ENCODE measurements around the gene COLEC12.

Gene COLEC12

DNA sequence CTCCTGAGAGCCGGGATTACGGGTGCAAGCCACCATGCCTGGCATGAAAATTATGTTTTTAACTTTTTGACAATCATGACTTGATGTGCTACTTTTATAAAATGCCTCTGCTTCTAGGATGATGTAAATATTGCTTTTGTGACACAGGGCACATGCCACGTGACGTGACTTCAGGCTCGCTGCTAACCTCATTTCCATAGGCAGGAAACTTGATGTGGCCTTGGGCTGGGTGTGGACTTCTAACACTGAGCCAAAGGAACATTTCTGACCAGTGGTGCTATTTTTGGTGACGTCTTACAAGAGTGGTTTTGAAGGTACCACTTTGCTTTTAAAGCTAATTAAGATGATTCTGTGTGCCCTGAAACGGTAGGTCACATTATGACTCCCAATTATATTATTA is 198.4 kb downstream of the COLEC12 start:
- Histone ChIP-seq H3K79me1 (ENCODE audit: low read length) (no peaks in the 10 kb centered on the region), H3K27me3 (ENCODE audit: insufficient read depth, low read length) (no peaks in the 10 kb centered on the region), H4K8ac (ENCODE audit: low read depth, low read length) (no peak overlapping the region), H3K36me3 (ENCODE audit: control insufficient read depth in 1 of 2, insufficient read depth in 2 of 2, low read length in 2 of 2) (no peaks in the 10 kb centered on the region), H2AFZ (ENCODE audit: insufficient read depth, low read length, poor library complexity) (no peak overlapping the region), H3K4me3 (ENCODE audit: low read depth, low read length) (no peak overlapping the region), H2BK12ac (ENCODE audit: low read length) (no peak overlapping the region), H4K12ac (ENCODE audit: low read depth, low read length) (no peak overlapping the region), H3K27ac (ENCODE audit: low read depth, low read length) (no peak overlapping the region), H2AK5ac (ENCODE audit: low read length) (no peak overlapping the region), H4K91ac (ENCODE audit: low read depth, low read length) (no peak overlapping the region), H3K4ac (ENCODE audit: low read depth, low read length) (no peak overlapping the region), H3K9me3 (ENCODE audit: insufficient read depth, low read depth, low read length) (no peaks in the 10 kb centered on the region), H2BK120ac (ENCODE audit: insufficient read depth, low read length, poor library complexity) (no peak overlapping the region), H3K23ac (ENCODE audit: low read length) (no peak overlapping the region), H3K9ac (ENCODE audit: low read length) (no peak overlapping the region), H3K79me2 (ENCODE audit: control insufficient read depth, insufficient read depth, low read length, poor library complexity) (no peaks in the 10 kb centered on the region), H3K14ac (ENCODE audit: low read length) (no peak overlapping the region), H2BK5ac (ENCODE audit: low read depth, low read length, poor library complexity) (no peak overlapping the region), H3K4me1 (ENCODE audit: control insufficient read depth in 1 of 2, insufficient read depth in 2 of 2, low read length in 2 of 2) (no peaks in the 10 kb centered on the region), H3K4me2 (ENCODE audit: low read length) (no peak overlapping the region), H3K18ac (ENCODE audit: low read length) (no peak overlapping the region)
- DNase-seq: no peak
- no CpG with 5 or more reads among the region's 7 CpGs for WGBS (ENCODE audit: extremely low coverage, insufficient coverage, insufficient read length)

DNA sequence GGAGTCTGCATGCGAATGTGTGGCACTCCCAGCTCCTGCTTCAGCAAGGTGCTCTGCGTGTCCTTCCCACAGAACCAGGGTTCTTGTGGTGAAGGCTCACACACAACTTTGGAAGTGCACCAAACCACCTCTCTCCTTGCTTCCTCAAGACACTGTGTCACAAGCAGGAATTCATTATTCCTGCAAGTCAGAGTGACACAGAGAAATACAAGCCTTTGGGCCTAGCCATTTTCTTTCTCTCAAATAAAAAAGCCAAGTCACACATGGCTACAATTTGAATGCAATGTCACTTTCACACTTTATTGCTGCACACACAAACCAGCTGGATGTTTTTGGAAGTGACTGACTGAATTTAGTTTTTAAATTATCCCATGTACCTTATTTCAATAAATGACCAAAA is 202.6 kb downstream of the COLEC12 start:
- no peak for DNase-seq
- H4K8ac ChIP-seq (ENCODE audit: low read depth, low read length): no peak overlapping the region
- H3K23ac ChIP-seq (ENCODE audit: low read length): no peak overlapping the region
- no peaks in the 10 kb centered on the region for H3K36me3 ChIP-seq (ENCODE audit: control insufficient read depth in 1 of 2, insufficient read depth in 2 of 2, low read length in 2 of 2)
- H4K91ac ChIP-seq (ENCODE audit: low read depth, low read length): no peak overlapping the region
- no peak overlapping the region for H2AFZ ChIP-seq (ENCODE audit: insufficient read depth, low read length, poor library complexity)
- no peak overlapping the region for H3K27ac ChIP-seq (ENCODE audit: low read depth, low read length)
- no peak overlapping the region for H3K4me3 ChIP-seq (ENCODE audit: low read depth, low read length)
- H3K79me1 ChIP-seq (ENCODE audit: low read length): no peaks in the 10 kb centered on the region
- H3K9me3 ChIP-seq (ENCODE audit: insufficient read depth, low read depth, low read length): no peaks in the 10 kb centered on the region
- H3K14ac ChIP-seq (ENCODE audit: low read length): no peak overlapping the region
- no peaks in the 10 kb centered on the region for H3K4me1 ChIP-seq (ENCODE audit: control insufficient read depth in 1 of 2, insufficient read depth in 2 of 2, low read length in 2 of 2)
- no peak overlapping the region for H2AK5ac ChIP-seq (ENCODE audit: low read length)
- no CpG with 5 or more reads among the region's 2 CpGs for WGBS (ENCODE audit: extremely low coverage, insufficient coverage, insufficient read length)
- H3K9ac ChIP-seq (ENCODE audit: low read length): no peak overlapping the region
- H3K18ac ChIP-seq (ENCODE audit: low read length): no peak overlapping the region
- H2BK120ac ChIP-seq (ENCODE audit: insufficient read depth, low read length, poor library complexity): no peak overlapping the region
- no peak overlapping the region for H2BK12ac ChIP-seq (ENCODE audit: low read length)
- H2BK5ac ChIP-seq (ENCODE audit: low read depth, low read length, poor library complexity): no peak overlapping the region
- H3K79me2 ChIP-seq (ENCODE audit: control insufficient read depth, insufficient read depth, low read length, poor library complexity): no peaks in the 10 kb centered on the region
- H3K4me2 ChIP-seq (ENCODE audit: low read length): no peak overlapping the region
- no peak overlapping the region for H4K12ac ChIP-seq (ENCODE audit: low read depth, low read length)
- H3K4ac ChIP-seq (ENCODE audit: low read depth, low read length): no peak overlapping the region
- no peaks in the 10 kb centered on the region for H3K27me3 ChIP-seq (ENCODE audit: insufficient read depth, low read length)

DNA sequence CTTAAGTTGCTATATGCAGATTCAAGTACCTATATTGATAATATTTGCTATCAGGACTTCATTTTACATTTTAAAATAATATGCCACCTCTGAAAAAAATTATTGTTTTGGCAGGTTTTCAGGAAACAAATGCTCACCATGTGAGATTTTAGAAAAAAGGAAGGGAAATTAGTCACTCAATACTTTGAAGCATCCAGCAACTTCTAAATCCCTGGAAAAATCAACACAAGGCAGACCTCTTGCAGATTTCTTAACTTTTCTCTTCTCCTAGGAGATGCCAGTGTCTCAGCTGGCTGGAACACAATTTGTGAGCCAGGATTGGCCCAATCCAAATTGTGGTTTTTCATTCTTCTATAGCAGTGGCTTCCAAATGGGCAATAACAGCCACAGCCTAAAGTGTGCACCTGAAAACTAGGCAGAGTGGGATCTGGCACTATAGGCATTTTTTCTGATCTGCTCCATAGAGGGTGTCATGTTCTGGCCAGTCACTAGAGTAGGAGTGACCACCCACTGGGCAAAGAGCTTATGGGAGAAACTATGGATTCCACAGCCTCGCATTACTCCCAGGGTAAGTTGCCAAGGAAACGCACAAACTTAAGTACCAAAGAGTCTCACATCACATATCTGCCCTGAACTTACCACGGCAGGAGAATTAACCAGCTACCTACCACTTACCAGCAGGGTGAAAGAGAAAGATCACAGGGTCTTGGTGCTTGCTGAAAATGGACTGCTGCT is 204.6 kb downstream of the COLEC12 start:
- Histone ChIP-seq H4K12ac (ENCODE audit: low read depth, low read length) (no peak overlapping the region), H3K4me2 (ENCODE audit: low read length) (no peak overlapping the region), H4K8ac (ENCODE audit: low read depth, low read length) (no peak overlapping the region), H3K9me3 (ENCODE audit: insufficient read depth, low read depth, low read length) (no peaks in the 10 kb centered on the region), H3K4me3 (ENCODE audit: low read depth, low read length) (no peak overlapping the region), H3K9ac (ENCODE audit: low read length) (no peak overlapping the region), H3K23ac (ENCODE audit: low read length) (no peak overlapping the region), H2BK5ac (ENCODE audit: low read depth, low read length, poor library complexity) (no peak overlapping the region), H3K4me1 (ENCODE audit: control insufficient read depth in 1 of 2, insufficient read depth in 2 of 2, low read length in 2 of 2) (no peaks in the 10 kb centered on the region), H3K27ac (ENCODE audit: low read depth, low read length) (no peak overlapping the region), H2BK120ac (ENCODE audit: insufficient read depth, low read length, poor library complexity) (no peak overlapping the region), H3K14ac (ENCODE audit: low read length) (no peak overlapping the region), H2BK12ac (ENCODE audit: low read length) (no peak overlapping the region), H2AFZ (ENCODE audit: insufficient read depth, low read length, poor library complexity) (no peak overlapping the region), H3K27me3 (ENCODE audit: insufficient read depth, low read length) (no peaks in the 10 kb centered on the region), H3K79me1 (ENCODE audit: low read length) (no peaks in the 10 kb centered on the region), H4K91ac (ENCODE audit: low read depth, low read length) (no peak overlapping the region), H3K18ac (ENCODE audit: low read length) (no peak overlapping the region), H2AK5ac (ENCODE audit: low read length) (no peak overlapping the region), H3K4ac (ENCODE audit: low read depth, low read length) (no peak overlapping the region), H3K36me3 (ENCODE audit: control insufficient read depth in 1 of 2, insufficient read depth in 2 of 2, low read length in 2 of 2) (no peaks in the 10 kb centered on the region), H3K79me2 (ENCODE audit: control insufficient read depth, insufficient read depth, low read length, poor library complexity) (no peaks in the 10 kb centered on the region)
- no CpG with 5 or more reads among the region's 3 CpGs for WGBS (ENCODE audit: extremely low coverage, insufficient coverage, insufficient read length)
- DNase-seq: no peak

DNA sequence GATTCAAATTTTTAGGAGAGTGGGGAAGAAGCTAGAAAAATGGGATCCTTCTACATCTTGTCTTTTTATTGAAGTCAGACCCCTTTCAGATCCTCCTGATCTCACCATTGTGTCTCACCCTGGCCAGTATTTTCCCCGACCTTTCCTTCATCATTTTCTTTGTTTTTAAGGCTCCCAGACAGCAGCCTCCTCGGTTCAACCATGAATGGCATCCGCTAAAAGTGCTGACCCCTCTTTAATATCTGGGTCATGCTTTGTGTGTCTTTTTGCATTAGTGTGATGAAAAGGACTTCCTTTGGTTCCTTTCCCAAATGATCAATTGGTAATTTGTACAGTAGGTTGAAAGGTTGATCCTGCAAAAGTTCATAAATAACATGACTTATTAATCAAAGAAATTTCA is 205.9 kb downstream of the COLEC12 start:
- H3K4me1 ChIP-seq (ENCODE audit: control insufficient read depth in 1 of 2, insufficient read depth in 2 of 2, low read length in 2 of 2): no peaks in the 10 kb centered on the region
- H3K4me2 ChIP-seq (ENCODE audit: low read length): no peak overlapping the region
- H3K79me1 ChIP-seq (ENCODE audit: low read length): no peaks in the 10 kb centered on the region
- H4K12ac ChIP-seq (ENCODE audit: low read depth, low read length): no peak overlapping the region
- H3K4me3 ChIP-seq (ENCODE audit: low read depth, low read length): no peak overlapping the region
- no peak overlapping the region for H3K9ac ChIP-seq (ENCODE audit: low read length)
- H3K36me3 ChIP-seq (ENCODE audit: control insufficient read depth in 1 of 2, insufficient read depth in 2 of 2, low read length in 2 of 2): no peaks in the 10 kb centered on the region
- no peaks in the 10 kb centered on the region for H3K27me3 ChIP-seq (ENCODE audit: insufficient read depth, low read length)
- H4K91ac ChIP-seq (ENCODE audit: low read depth, low read length): no peak overlapping the region
- DNase-seq: no peak
- H3K4ac ChIP-seq (ENCODE audit: low read depth, low read length): no peak overlapping the region
- H4K8ac ChIP-seq (ENCODE audit: low read depth, low read length): no peak overlapping the region
- H3K18ac ChIP-seq (ENCODE audit: low read length): no peak overlapping the region
- no peaks in the 10 kb centered on the region for H3K79me2 ChIP-seq (ENCODE audit: control insufficient read depth, insufficient read depth, low read length, poor library complexity)
- H3K14ac ChIP-seq (ENCODE audit: low read length): no peak overlapping the region
- WGBS (ENCODE audit: extremely low coverage, insufficient coverage, insufficient read length): no CpG with 5 or more reads among the region's 3 CpGs
- no peak overlapping the region for H2AK5ac ChIP-seq (ENCODE audit: low read length)
- H3K9me3 ChIP-seq (ENCODE audit: insufficient read depth, low read depth, low read length): no peaks in the 10 kb centered on the region
- H2BK5ac ChIP-seq (ENCODE audit: low read depth, low read length, poor library complexity): no peak overlapping the region
- no peak overlapping the region for H2BK12ac ChIP-seq (ENCODE audit: low read length)
- H3K27ac ChIP-seq (ENCODE audit: low read depth, low read length): no peak overlapping the region
- no peak overlapping the region for H2AFZ ChIP-seq (ENCODE audit: insufficient read depth, low read length, poor library complexity)
- H3K23ac ChIP-seq (ENCODE audit: low read length): no peak overlapping the region
- H2BK120ac ChIP-seq (ENCODE audit: insufficient read depth, low read length, poor library complexity): no peak overlapping the region
